ENCODE measurements around the gene KLK8. TPM values are rescaled to one million over a fixed set of nuclear protein-coding genes. Genes with fewer than 3 reads are reported as not detected.
"Not testable (repeated sequence)": the region's sequence is repeated elsewhere in the genome, so short reads cannot be mapped to it uniquely, and the experiment has no call there.

KLK8 gene
- total RNA-seq, 1 experiment from 2014 or later, result not detected

DNA sequence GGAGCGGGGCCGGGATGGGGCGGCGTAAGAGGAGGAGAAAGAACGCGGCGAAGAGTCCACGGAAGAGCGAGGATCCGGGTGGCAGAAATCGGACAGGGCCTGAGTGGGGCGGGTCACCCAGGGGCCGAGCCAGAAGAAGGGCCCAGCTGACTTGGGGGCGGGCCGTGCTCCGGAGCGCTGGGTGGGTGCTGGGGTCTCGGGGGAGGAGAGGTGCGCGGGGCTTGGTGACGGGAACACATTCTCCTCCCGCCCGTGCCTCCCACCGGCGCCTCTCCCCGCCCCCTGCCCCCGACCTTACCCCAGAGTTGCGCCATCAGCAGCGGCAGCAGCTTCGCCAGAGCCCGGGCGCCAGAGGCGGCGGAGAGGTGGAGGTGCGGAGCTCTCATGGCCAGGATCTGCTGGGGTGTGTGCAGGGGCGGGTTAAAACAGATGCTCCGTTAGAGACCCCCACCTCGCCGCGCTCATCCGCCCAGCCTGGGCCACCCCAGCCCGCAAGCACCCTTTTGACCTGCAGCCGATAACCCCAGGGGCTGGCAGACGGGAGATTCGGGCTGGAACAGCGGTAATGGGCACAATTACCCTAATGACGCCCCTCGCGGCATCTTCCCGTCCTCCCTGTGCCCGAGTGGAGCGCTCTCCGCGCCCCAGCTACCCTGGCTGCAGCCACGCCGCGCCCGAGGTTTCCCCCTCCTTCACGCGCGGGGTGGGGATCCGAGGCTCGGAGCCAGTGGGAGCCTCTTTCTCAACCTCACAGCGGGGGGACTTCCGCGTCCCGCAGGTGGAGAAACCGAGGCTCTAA, 17.5 kb upstream of the KLK8 start:
- DNase-seq (ENCODE audit: low read depth), result peak; percentile 54

DNA sequence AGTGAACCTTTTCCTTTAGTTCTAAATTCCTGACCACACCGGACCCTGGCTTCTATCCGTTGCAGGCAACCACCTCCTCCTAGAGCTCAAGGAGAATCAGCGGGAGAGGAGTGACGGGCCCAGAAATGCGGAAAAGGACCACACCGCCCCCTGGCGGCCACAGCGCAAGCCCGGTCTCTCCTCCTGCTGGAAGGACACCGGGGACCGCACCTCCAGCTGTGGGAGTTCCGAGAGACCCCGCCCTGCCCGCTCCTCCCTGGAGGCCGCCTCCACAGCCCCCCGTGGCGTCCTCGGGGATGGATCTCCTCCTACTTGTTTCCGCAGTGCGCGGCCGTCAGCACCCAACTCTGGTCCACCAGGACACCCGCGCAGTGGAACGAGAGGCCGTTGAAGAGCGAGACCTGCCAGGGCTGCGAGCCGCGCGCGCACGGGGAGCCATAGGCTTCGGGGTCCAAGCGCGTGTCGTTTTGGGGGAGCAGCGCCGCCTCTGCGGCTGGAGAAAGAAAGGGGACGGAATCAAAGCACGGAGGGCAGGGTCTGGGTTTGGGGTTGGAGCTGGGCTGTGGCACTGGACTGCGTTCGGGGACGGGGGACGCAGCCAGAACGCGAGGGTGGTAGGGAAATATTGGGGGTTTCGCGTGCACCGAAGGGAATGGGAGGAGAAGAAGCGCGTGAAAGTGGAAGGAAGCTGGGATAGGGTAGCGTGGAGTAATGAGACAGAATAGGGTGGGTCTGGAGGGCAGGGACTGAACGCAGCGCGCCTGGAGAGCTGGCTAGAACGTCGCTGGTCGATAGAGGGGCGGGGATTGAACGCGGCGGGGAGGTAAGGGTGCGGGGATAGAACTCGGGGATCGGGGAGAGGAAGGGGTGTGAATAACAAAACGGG, 15.6 kb upstream of the KLK8 start:
- DNase-seq (ENCODE audit: low read depth), result peak; percentile 89

DNA sequence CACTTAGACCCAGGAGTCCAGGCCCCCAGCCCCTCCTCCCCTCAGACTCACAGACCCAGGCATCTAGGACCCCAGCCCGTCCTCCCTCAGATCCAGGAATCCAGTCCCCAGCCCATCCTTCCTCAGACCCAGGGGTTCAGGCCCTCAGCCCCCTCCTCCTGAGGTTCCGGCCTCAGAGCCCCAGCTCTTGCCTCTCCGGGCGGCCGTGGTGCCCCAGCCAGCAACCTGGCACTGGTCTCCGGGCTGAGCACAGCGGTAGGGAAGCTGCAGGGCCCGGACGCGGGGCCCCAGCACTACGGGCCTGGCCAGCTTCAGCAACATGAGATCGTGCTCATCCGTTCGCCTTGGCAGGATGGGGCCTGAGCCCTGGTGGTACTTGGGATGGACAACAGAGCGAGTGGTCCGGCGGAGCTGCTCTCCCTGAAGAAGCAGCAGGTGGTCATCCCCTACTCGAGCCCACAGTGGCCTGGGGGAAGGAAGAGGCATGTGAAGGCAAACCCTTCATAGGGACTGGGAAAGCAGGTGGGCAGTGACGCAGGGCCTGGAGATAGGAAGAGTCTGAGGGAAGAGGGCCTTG, 14.4 kb upstream of the KLK8 start:
- DNase-seq (ENCODE audit: low read depth), result no peak

DNA sequence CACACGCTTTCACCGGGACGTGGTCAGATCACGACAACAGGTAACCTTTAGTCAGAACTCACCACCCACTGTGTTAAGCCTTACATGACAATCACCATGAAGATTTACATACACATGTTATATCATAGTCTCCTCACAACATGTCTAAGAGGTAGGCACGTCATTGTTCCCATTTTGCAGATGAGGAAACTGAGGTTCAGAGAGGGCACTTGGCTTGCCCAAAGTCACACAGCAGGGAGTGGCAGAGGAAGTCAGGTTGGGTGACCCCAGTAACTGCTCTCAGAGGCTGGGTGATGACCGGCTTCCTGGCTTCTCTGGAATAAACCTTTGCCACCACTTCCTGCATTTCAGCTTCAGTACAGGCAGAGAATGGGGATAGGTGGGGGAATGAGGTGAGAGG, 12.8 kb upstream of the KLK8 start:
- no peak for DNase-seq (ENCODE audit: low read depth)

DNA sequence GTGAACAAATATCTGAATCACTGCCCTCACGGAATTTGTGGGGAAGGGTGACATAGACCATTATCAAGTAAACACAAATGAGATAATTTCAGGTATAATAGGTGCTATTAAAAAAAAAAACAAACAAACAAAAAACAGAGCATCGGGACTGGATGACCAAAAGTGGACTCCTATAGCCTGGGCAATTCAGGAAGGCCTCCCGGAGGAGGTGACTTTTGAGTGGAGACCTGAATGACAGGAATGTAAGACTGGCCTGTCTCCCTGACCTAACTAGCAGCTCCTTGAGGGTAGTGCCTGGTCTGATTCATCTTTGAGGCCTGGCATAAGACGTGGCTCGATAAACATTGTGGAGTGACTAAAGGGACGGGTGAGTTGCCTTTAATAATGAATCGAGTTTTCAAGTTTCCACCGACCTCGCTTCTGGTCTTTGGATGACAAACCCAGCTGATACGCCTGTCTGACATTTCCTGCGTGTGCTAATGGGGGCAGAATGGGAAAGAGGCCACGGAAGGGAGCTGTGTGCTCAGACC, 11.3 kb upstream of the KLK8 start:
- DNase-seq (ENCODE audit: low read depth), result no peak

DNA sequence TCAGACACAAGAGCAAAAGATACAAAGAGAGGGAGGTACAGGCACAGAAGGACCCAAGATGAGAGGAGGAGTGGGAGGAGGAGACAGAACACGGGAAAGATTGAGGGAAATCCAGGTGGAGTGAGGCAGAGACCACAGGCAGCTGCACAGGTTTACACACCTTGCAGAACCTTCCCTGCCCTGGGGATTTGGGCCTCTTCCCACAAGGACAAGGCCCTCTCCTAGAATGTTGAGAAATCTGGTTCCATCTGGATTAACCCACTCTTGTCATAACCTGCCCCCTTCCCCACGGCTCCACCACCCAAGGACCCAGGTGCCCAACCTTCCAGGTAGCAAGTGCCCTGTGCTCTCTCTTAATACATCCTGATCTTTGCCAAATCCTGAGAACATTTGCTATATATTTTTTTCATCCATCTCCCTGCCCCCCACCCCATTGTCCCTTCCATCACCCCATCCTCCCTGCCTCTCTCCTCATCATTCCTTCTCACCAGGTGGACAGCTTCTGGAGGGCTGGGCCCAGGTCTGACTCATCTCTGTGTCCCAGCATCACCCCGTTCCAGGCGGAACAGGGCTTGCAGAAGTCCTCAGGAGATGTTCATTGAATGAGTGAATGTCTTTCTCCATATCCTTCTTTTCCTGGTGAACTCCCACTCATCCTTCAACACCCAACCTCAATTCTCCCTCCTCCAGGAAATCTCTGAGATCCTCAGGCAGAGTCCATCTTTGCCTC, 8.8 kb upstream of the KLK8 start:
- no peak for DNase-seq (ENCODE audit: low read depth)

DNA sequence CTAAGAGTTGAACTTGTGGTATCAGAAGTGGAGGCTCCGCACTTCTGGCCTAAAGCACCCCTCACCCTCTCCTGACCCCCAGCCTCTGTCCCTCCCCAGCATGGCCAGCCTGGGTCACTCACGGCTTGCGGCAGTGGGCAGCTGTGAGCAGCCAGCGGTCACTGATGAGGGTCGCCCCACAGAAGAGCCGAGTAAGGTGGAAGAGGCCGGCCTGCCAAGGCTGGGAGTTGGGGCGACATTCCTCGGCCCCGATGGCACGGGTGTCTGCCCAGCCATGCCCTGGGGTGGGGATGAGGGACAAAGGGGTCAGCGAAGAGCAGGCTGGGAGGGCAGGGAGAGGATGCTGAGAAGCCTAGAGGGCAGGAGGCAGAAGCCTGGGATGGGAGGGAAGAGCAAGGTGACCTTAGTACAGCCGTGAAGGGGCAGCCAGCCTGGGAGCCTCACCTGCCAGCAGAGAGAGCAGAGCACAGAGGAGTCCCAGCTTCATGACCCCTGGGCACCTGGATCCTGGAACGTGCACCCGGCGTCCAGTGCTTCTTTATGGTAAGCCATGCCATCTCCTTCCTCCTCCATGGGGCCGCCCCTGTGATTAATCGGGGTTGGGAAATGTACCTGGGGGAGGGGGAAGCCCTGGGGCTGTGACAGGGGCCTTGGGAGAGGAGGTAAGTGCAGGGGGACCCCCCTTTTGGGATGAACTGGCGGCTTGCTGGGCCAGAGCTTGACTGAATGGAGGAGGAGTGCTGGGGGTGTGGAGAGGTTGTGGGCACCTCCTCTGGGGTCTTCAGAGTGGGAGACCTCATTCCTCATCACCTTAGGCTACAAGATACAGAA, 7.9 kb upstream of the KLK8 start:
- no peak for DNase-seq (ENCODE audit: low read depth)

DNA sequence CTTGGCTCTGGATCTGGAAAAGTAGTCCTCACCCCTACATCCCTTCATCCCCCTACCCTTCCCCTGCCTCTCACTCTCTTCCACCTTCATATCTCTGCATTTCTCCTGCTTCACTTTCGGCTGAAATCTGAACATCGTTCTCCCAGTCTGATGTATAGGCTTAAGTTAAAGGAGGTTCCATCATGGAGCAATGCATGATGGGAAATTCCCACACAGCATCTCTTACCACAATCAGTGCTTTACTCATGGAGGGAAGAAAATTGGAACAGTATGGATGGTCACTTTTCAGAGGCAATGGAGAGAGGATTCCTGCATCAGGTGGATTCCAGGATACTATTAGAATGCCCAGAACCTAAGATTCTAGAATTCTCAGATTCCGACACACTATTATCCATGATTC, 6.1 kb upstream of the KLK8 start:
- no peak for DNase-seq (ENCODE audit: low read depth)

DNA sequence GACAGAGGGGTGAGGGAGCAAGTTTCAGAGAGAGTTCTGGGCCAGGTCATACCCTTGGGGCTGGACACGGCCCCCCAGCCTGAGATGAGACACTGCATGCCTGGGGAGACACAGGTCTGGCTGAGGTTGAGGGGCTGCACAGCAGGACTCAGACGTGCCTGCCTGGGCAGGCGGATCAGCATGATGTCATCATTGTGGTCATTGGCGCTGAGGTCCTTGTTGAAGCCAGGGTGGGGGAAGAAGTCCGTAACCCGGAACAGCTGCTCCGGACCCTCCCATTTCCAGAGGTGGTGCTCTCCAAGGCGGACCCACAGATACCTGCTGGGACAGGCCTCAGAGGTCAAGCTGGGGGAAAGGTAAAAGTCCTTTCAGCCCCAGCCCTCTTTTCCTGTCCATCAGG, 5.0 kb upstream of the KLK8 start:
- no peak for DNase-seq (ENCODE audit: low read depth)

DNA sequence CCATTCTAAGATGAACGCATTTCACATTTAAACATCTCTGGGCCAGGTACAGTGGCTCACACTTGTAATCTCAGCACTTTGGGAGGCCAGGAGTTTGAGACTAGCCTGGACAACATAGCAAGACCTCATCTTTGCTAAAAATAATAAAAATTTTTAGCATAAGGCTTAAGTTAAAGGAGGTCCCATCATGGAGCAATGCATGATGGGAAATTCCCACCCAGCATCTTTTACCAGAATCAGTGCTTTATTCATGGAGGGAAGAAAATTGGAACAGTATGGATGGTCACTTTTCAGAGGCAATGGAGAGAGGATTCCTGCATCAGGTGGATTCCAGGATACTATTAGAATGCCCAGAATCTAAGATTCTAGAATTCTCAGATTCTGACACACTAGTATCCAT, 3.8 kb upstream of the KLK8 start:
- DNase-seq (ENCODE audit: low read depth), result no peak

DNA sequence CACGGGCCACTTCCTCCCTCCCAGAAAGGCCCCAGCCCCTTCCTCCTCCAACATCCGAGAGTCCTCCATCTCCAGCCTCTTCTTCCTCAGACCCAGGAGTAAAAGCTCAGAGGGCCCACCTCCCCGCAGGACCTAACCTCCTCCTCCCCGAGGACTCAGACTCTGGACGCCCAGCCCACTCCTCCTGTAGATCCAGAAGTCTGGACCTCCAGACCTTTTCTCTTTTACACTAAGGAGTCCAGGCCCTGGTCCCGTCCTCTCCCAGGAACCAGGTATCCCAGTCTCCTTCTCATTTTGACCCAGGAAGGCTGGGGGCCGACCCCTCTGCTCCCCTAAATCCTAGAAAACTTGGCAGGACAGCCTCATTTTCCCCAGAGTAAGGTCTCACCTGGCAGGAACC, 1.9 kb upstream of the KLK8 start:
- DNase-seq (ENCODE audit: low read depth), result no peak

DNA sequence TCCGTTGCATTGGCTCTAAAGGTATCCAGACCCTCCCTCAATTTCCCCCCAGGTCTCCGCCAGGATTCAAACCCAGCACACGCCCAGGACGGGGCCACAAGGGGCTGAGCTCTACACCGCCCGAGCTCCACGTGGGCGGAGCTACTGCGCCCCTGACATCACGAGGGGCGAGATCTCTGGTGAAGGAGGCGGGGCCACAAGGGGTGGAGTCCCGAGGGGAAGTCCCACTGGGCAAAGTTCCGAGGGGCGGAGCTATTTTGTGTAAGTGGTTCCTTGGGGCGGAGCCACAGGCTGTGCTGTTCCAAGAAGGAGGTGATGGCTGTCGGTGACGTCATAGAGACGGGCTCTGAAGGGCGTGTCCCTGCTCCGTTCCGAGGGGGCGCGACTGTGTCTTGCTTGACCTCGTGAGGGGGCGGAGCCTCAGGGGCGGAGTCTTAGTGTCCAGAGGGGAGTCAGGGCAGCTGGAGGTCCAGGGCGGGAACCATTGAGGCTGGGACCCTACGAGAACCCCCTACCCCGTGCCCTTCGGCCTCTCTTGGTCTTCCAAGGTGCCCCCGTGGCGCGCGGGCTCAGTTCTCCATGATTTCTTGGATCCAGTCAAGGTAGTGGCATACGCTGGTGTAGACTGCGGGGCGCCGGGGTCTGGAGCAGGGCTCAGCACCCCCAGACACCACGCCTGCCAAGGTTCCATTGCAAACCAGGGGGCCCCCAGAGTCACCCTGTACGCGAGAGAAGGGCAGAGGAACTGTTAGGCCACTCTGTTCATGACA, 1.3 kb upstream of the KLK8 start:
- peak; percentile 83 for DNase-seq (ENCODE audit: low read depth)

DNA sequence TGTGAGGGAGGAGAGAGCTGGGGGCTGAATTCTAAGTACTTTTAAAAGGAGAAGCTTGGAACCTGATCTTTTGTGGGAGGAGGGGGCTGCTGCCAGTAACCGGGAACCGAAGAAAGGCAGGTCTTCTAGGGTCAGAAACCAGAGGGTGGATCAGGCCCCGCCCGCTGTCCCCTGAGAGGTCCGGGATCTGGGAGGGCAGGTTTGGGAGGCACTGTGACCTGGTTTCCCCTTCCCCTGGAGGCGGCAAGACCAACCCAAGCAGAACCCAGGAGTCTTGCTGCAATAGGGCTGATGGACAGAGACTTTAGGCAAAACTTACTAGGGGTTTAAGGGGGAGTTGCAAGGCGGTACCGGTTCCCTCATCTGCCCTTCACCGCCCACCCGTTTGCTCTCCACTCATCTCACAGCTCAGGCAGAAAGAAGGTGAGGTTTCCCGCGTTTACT, 707 bp upstream of the KLK8 start:
- no peak for DNase-seq (ENCODE audit: low read depth)

DNA sequence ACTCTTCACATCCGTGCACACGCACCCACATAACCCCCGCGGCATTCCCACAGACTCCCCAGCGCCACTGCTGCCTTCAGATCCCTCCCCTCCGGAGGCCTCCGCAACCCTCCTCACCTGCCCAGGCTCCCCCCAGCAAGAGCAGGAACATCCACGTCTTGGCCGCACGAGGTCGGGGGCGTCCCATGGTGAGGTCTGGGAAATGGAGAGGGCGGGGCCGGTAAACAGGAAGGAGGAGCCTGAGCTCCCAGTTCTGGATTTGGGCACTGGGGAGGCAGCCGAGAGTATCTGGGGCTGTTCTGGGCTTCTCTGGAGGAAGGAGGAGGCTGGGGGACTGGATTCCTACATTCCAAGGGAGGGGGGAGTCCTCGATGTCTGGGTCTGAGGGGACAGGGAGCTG, 423 bp downstream of the KLK8 start:
- DNase-seq (ENCODE audit: low read depth), result no peak

DNA sequence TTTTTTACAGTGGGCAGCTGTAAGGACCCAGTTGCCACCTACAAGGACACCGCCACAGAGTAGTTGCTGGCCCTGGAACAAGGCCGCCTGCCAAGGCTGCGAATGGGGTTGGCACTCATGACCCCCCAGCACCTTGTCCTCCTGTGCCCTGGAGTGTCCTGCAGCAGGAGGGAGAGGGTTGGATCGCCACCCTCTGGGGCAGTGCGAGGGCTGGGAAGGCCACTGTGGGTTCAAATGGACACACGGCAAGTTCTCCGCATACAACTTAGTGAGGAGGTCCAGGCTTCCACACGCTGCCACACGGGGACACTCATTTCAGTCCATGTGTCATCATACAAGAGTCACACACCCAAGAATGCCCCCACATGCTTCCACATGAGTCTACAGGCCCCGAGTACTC, 978 bp downstream of the KLK8 start:
- DNase-seq (ENCODE audit: low read depth), result no peak

DNA sequence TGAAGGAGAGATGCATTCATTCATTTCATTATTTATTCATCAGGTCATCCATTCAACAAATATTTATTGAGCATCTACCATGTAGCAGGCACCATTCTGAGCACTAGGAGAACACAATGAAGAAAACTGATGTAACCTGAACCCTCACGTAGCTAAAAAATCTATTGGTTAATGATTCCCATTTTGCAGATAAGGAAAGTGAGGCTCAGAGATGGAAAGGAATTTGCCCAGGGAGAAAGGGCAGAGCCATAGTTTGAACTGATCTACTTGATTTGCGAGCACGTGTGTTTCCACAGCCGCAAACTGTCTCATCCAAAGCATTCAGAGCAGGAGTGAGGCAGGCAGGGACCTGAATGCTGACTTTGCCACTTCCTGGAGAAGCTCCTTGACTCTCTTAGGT, 2.7 kb downstream of the KLK8 start:
- DNase-seq (ENCODE audit: low read depth), result no peak

DNA sequence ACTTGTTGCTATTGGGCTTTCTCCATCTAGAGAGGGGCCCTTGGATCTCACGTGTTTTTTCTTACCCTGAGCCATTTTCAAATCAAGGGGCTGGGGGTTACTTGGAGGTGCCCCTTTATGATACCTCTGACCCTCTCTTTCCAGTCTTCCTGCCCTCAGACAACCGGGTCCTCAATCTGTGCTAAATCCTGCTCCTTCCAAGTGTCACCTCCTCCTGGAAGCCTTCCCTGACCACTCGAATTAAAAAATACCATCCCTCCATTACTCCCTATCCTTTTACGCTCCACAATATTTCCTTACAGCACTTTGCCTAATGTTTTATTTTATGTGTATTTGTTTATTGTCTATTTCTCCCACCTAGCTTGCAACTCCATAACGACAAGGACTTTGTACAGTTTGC, 3.3 kb downstream of the KLK8 start:
- no peak for DNase-seq (ENCODE audit: low read depth)

DNA sequence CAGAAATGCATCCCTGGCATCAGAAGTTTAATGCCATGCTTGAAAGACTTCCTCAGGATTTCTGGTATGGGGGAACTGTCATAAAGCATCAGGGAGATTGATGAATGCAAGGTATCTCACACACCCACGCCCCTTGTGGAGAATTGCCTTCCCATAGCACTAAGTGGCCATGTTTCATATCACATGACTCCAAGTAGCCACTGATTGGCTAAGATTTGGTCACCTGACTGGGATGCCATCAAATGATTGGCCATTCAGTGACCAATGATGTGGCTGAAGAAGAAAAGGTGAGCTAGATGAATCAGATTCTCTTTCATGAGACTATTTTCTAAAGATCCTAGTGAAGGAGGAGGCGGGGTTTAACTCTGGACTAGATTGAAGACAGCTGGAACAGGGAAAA, 7.3 kb downstream of the KLK8 start:
- DNase-seq (ENCODE audit: low read depth), result no peak

DNA sequence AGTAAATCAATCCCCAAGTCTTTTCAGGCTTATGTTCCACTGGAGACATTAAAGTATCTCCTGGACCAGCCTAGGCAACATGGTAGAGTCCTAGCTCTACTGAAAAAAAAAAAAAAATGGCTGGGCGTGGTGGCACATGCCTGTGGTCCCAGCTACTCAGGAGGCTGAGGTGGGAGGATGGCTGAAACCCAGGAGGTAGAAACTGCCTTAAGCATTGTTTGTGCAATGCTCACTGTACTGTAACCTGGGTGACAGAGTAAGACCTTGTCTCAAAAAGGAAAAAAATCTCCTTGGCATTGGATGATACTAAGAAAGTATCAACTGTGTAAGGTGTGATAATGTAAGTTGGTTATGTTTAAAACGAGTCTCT, 8.8 kb downstream of the KLK8 start:
- no peak for DNase-seq (ENCODE audit: low read depth)

DNA sequence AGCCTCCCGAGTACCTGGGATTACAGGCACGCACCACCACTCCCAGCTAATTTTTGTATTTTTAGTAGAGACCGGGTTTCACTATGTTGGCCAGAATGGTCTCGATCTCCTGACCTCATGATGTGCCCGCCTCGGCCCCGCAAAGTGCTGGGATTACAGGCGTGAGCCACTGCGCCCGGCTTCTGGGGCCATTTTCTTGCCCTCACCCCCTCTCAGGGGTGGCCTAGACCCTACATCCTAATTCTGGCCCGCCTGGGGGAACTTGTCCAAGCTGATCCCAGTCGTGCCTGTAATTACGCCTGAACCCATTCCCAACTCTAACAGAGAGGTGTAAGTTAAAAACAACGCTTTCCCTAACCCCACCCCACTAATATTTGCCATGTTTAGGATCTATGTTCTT, 17.0 kb downstream of the KLK8 start:
- DNase-seq (ENCODE audit: low read depth), result not testable (repeated sequence)

Data from Daoy (cell line).